GM23338 (cell line): Measurements from ENCODE around the gene NTM. TPM values are rescaled to one million over a fixed set of nuclear protein-coding genes. Genes with fewer than 3 reads are reported as not detected.

Experiments
- ATAC-seq: fragments of 200-7000 bp; cut with Tn5 transposase; 3 replicates; pipeline ENCODE4 v1.9.1; 2020
- DNase-seq: peaks from one replicate; pipeline ENCODE4 v3.0.0-alpha.2; 2015; ENCODE audit warnings: low spot score
- H2AFZ ChIP-seq: fragments of 200-600 bp; sonication (generic); 2 replicates; pipeline ENCODE4 v1.8.0; 2016; ENCODE audit warnings: antibody characterized with exemption, mild to moderate bottlenecking, moderate library complexity
- H3F3A ChIP-seq: fragments of 200-600 bp; sonication (generic); replicated peaks from 2 replicates; pipeline ENCODE4 v1.8.0; 2017; ENCODE audit warnings: antibody characterized with exemption, mixed run types, low read depth
- H3K27ac ChIP-seq: fragments of 200-600 bp; sonication (generic); 2 replicates; pipeline ENCODE4 v1.6.1; 2016; ENCODE audit warnings: low read depth
- H3K27me3 ChIP-seq: fragments of 200-600 bp; sonication (generic); 2 replicates; pipeline ENCODE4 v1.8.0; 2016; ENCODE audit warnings: mild to moderate bottlenecking, mixed run types, moderate library complexity; ENCODE audit not compliant: insufficient read depth
- H3K36me3 ChIP-seq: fragments of 200-600 bp; sonication (generic); 2 replicates; pipeline ENCODE4 v1.8.0; 2016; ENCODE audit warnings: mild to moderate bottlenecking; ENCODE audit not compliant: insufficient read depth
- H3K4me1 ChIP-seq: fragments of 200-600 bp; sonication (generic); 2 replicates; pipeline ENCODE4 v1.8.0; 2016; ENCODE audit warnings: mild to moderate bottlenecking, moderate library complexity; ENCODE audit not compliant: insufficient read depth
- H3K4me2 ChIP-seq: fragments of 200-600 bp; sonication (generic); 2 replicates; pipeline ENCODE4 v1.7.1; 2017; ENCODE audit warnings: mixed run types
- H3K4me3 ChIP-seq: fragments of 200-600 bp; sonication (generic); 2 replicates; pipeline ENCODE4 v1.6.1; 2016; ENCODE audit warnings: mixed run types
- H3K79me2 ChIP-seq: fragments of 200-600 bp; sonication (generic); replicated peaks from 2 replicates; pipeline ENCODE4 v1.8.0; 2017; ENCODE audit warnings: mild to moderate bottlenecking; ENCODE audit not compliant: insufficient read depth
- H3K9me2 ChIP-seq: fragments of 200-600 bp; sonication (generic); 2 replicates; pipeline ENCODE4 v1.8.0; 2017; ENCODE audit not compliant: insufficient read depth
- H4K20me1 ChIP-seq: fragments of 200-600 bp; sonication (generic); replicated peaks from 2 replicates; pipeline ENCODE4 v1.8.0; 2017; ENCODE audit warnings: mild to moderate bottlenecking; ENCODE audit not compliant: insufficient read depth
- H3K27ac Mint-ChIP-seq: 2 replicates; pipeline ENCODE4 v1.8.0; 2020; ENCODE audit warnings: inconsistent platforms, mild to moderate bottlenecking, moderate library complexity, mixed read lengths
- H3K27me3 Mint-ChIP-seq: 3 replicates; pipeline ENCODE4 v1.8.0; 2022; ENCODE audit warnings: low read depth, mild to moderate bottlenecking, moderate library complexity, mixed read lengths, inconsistent platforms; ENCODE audit not compliant: insufficient read depth, poor library complexity
- H3K36me3 Mint-ChIP-seq: 3 replicates; pipeline ENCODE4 v1.8.0; 2021; ENCODE audit warnings: low read depth, mild to moderate bottlenecking, inconsistent platforms, moderate library complexity, mixed read lengths
- H3K4me1 Mint-ChIP-seq: 3 replicates; pipeline ENCODE4 v1.8.0; 2020; ENCODE audit warnings: mild to moderate bottlenecking, inconsistent platforms, mixed read lengths
- H3K4me3 Mint-ChIP-seq: 3 replicates; pipeline ENCODE4 v1.8.0; 2021; ENCODE audit warnings: moderate library complexity, mild to moderate bottlenecking, inconsistent platforms, mixed read lengths
- H3K9me3 Mint-ChIP-seq: 3 replicates; pipeline ENCODE4 v1.8.0; 2020; ENCODE audit warnings: moderate library complexity, mild to moderate bottlenecking, inconsistent platforms, mixed read lengths
- CREB1 ChIP-seq: fragments of 250-450 bp; sonication (Bioruptor Pico); IDR thresholded peaks from 2 replicates; pipeline ENCODE4 v1.5.0; 2020; ENCODE audit warnings: low read depth, mild to moderate bottlenecking, moderate library complexity
- CTCF ChIP-seq, 2 experiments: fragments of 200-600 bp in 1 of 2; sonication (generic) in 1 of 2; conservative IDR thresholded peaks; 2 replicates each; pipeline versions ENCODE4 v1.5.1 to v1.6.1; 2016 to 2017; ENCODE audit warnings: antibody characterized with exemption in 2 of 2, low read depth in 2 of 2, mild to moderate bottlenecking in 2 of 2, moderate library complexity in 1 of 2
- ETS1 ChIP-seq: IDR thresholded peaks from 2 replicates; pipeline ENCODE4 v1.6.1; 2016; ENCODE audit warnings: antibody characterized with exemption
- EZH2 ChIP-seq: fragments of 200-600 bp; sonication (generic); IDR thresholded peaks from one replicate; pipeline ENCODE4 v1.8.0; 2017; ENCODE audit warnings: antibody characterized with exemption, mild to moderate bottlenecking, low read depth; ENCODE audit not compliant: unreplicated experiment
- EZH2phosphoT487 ChIP-seq: fragments of 200-600 bp; sonication (generic); IDR thresholded peaks from one replicate; pipeline ENCODE4 v1.8.1; 2018; ENCODE audit warnings: antibody characterized with exemption; ENCODE audit not compliant: unreplicated experiment
- JUNB ChIP-seq: IDR thresholded peaks from one replicate; pipeline ENCODE4 v1.6.1; 2016; ENCODE audit warnings: antibody characterized with exemption; ENCODE audit not compliant: unreplicated experiment
- NANOG ChIP-seq: IDR thresholded peaks from 2 replicates; pipeline ENCODE4 v1.6.1; 2016; ENCODE audit warnings: antibody characterized with exemption, borderline replicate concordance
- POLR2AphosphoS5 ChIP-seq: IDR thresholded peaks from 2 replicates; pipeline ENCODE4 v1.6.1; 2016; ENCODE audit warnings: antibody characterized with exemption, low read depth
- REST ChIP-seq: IDR thresholded peaks from one replicate; pipeline ENCODE4 v1.6.1; 2018; ENCODE audit warnings: antibody characterized with exemption; ENCODE audit not compliant: unreplicated experiment
- STAT1 ChIP-seq: IDR thresholded peaks from one replicate; pipeline ENCODE4 v1.6.1; 2016; ENCODE audit warnings: antibody characterized with exemption; ENCODE audit not compliant: unreplicated experiment
- ZNF114 ChIP-seq: fragments of 250-450 bp; sonication (Bioruptor Pico); IDR thresholded peaks from 2 replicates; pipeline ENCODE4 v1.5.0; 2020; ENCODE audit warnings: mild to moderate bottlenecking, moderate library complexity
- ZNF331 ChIP-seq: fragments of 250-450 bp; sonication (Bioruptor Pico); IDR thresholded peaks from 2 replicates; pipeline ENCODE4 v1.5.0; 2020; ENCODE audit warnings: low read depth, mild to moderate bottlenecking, moderate library complexity
- ZNF462 ChIP-seq: fragments of 250-450 bp; sonication (Bioruptor Pico); IDR thresholded peaks from 2 replicates; pipeline ENCODE4 v1.5.0; 2020; ENCODE audit warnings: mild to moderate bottlenecking, moderate library complexity
- polyA plus RNA-seq: library from polyadenylated mRNA; unstranded; fragments of >200 nt; fragmentation: Nextera tagmentation; extraction: Ambion mirVana; gene quantifications from 2 replicates; pipeline ENCODE4 v1.2.1, GENCODE V29; 2016
- total RNA-seq: library from RNA; depleted of rRNA; stranded (reverse); fragments of >200 nt; shearing (Covaris generic); gene quantifications from 2 replicates; pipeline ENCODE4 v1.2.3, GENCODE V29; 2014

NTM gene
- total and polyA plus RNA-seq, 2 experiments from 2014 or later, result 10.6 to 14.6 TPM

GRCh38 chr11:131978351-131978750 is 607.9 kb downstream of the NTM start:
- Histone ChIP-seq H3K36me3 (no peaks in the 10 kb centered on the region), H3K27me3 (no peaks in the 10 kb centered on the region), H3F3A (no peaks in the 10 kb centered on the region), H3K4me3 (no peak overlapping the region), H3K79me2 (no peaks in the 10 kb centered on the region), H3K9me2 (no peaks in the 10 kb centered on the region), H3K4me2 (peak overlapping the region; percentile 19), H2AFZ (no peak overlapping the region), H3K27ac (peak overlapping the region; percentile 67; the same call in 1 of the 2 replicates), H4K20me1 (no peaks in the 10 kb centered on the region), H3K4me1 (peaks cover 55% of the 10 kb centered on the region)
- Mint-ChIP-seq H3K9me3 (no peaks in the 10 kb centered on the region), H3K27ac (peak overlapping the region; percentile 76), H3K4me1 (peaks cover 68% of the 10 kb centered on the region), H3K36me3 (no peaks in the 10 kb centered on the region), H3K4me3 (no peak overlapping the region), H3K27me3 (no peaks in the 10 kb centered on the region)
- ATAC-seq (peak; percentile 63), DNase-seq (peak; percentile 49)
- TF ChIP-seq CREB1 (CRISPR knock-in tag), result no peak
- no peak for TF ChIP-seq ZNF331
- TF ChIP-seq CTCF (conservative IDR thresholded peaks at IDR 0.05; ENCODE audit: low read depth in 2 of 2), result no peak
- no peak for TF ChIP-seq ZNF462
- TF ChIP-seq POLR2AphosphoS5, result no peak
- TF ChIP-seq STAT1, result no peak
- TF ChIP-seq REST, result no peak
- no peak for TF ChIP-seq EZH2
- no peak for TF ChIP-seq EZH2phosphoT487
- TF ChIP-seq NANOG, result no peak
- TF ChIP-seq ZNF114, result no peak
- TF ChIP-seq JUNB, result no peak
- no peak for TF ChIP-seq ETS1
